Panc1 (cell line): ENCODE data around the gene NUDT19. TPM values are rescaled to one million over a fixed set of nuclear protein-coding genes. Genes with fewer than 3 reads are reported as not detected.

Experiments
- ATAC-seq: fragments of 200-7000 bp; cut with Tn5 transposase; 2 replicates; pipeline ENCODE4 v1.9.1; 2020; ENCODE audit warnings: mild to moderate bottlenecking, moderate library complexity
- BruUV-seq: library from RNA; stranded (reverse); fragments of 400-500 nt; replicated peaks from 2 replicates; lab custom pipeline; 2021; lab: Mats Ljungman, UMichigan
- CTCF ChIA-PET: fragments of 300-600 bp; sonication (Branson Sonifier 250); formaldehyde crosslinking; loops from one replicate; lab custom pipeline; 2022; ENCODE audit warnings: antibody characterized with exemption; lab: Charles Lee
- POLR2A ChIA-PET: fragments of 300-600 bp; sonication (Branson Sonifier 250); formaldehyde crosslinking; loops from one replicate; lab custom pipeline; 2022; ENCODE audit warnings: antibody characterized with exemption; lab: Charles Lee
- DNase-seq: peaks from one replicate; pipeline ENCODE4 v3.0.0-alpha.2; 2010; ENCODE audit warnings: low read depth, low spot score
- H3K27ac ChIP-seq: 2 replicates; pipeline ENCODE4 v1.5.1; 2011; ENCODE audit warnings: mild to moderate bottlenecking, low read length, inconsistent platforms
- H3K27me3 ChIP-seq: fragments of 200-500 bp; sonication (Bioruptor generic); 2 replicates; pipeline ENCODE4 v1.6.0; 2014; ENCODE audit warnings: low read length, inconsistent platforms; ENCODE audit not compliant: control insufficient read depth, insufficient read depth
- H3K36me3 ChIP-seq: fragments of 200-500 bp; sonication (Bioruptor generic); 2 replicates; pipeline ENCODE4 v1.5.1; 2014; ENCODE audit warnings: inconsistent platforms, mild to moderate bottlenecking, low read length, moderate library complexity; ENCODE audit not compliant: control insufficient read depth, insufficient read depth
- H3K4me1 ChIP-seq: 2 replicates; pipeline ENCODE4 v1.5.1; 2011; ENCODE audit warnings: inconsistent platforms, mild to moderate bottlenecking, low read length, moderate library complexity; ENCODE audit not compliant: control insufficient read depth, insufficient read depth
- H3K4me3 ChIP-seq, 2 experiments: 2 replicates each; pipeline ENCODE4 v1.5.1; 2011 to 2012; ENCODE audit warnings: low read depth in 2 of 2, low read length in 2 of 2, mild to moderate bottlenecking in 2 of 2, inconsistent platforms in 1 of 2, moderate library complexity in 1 of 2
- H3K9me3 ChIP-seq: fragments of 200-500 bp; sonication (Bioruptor generic); 2 replicates; pipeline ENCODE4 v1.5.1; 2014; ENCODE audit warnings: low read depth, mild to moderate bottlenecking, inconsistent platforms, low read length, moderate library complexity; ENCODE audit not compliant: control insufficient read depth, insufficient read depth
- CTCF ChIP-seq: fragments of 450-650 bp; IDR thresholded peaks from 2 replicates; pipeline ENCODE4 v1.5.1; 2017; ENCODE audit warnings: mild to moderate bottlenecking
- POLR2AphosphoS5 ChIP-seq: IDR thresholded peaks from 2 replicates; pipeline ENCODE4 v1.6.1; 2012; ENCODE audit warnings: mild to moderate bottlenecking, low read depth, low read length, moderate library complexity
- SIN3A ChIP-seq: IDR thresholded peaks from 2 replicates; pipeline ENCODE4 v1.6.1; 2012; ENCODE audit warnings: low read depth, mild to moderate bottlenecking, low read length, moderate library complexity, borderline replicate concordance; ENCODE audit not compliant: insufficient read depth
- TCF7L2 ChIP-seq: IDR thresholded peaks from 2 replicates; pipeline ENCODE4 v1.6.1; 2011; ENCODE audit warnings: mild to moderate bottlenecking, low read depth, low read length, inconsistent platforms
- in situ Hi-C: cut with HindIII; loops from 2 replicates; pipeline ENCODE4 v1.10.0; 2016; ENCODE audit warnings: low sequenced_read_pairs, low pct_unique_long_range_greater_than_20kb
- intact Hi-C: fragments of 100-400 bp; cut with micrococcal nuclease; formaldehyde crosslinking; loops from one replicate; pipeline ENCODE4 v1.10.0; 2022; ENCODE audit not compliant: unreplicated experiment
- total RNA-seq: library from RNA; stranded (reverse); gene quantifications from one replicate; pipeline ENCODE4 v1.2.1, GENCODE V29; 2021; ENCODE audit not compliant: unreplicated experiment
- TF ChIP-seq, protein P1 (sequence below), 2 experiments: IDR thresholded peaks; 2 replicates each; pipeline ENCODE4 v1.6.1; 2011 to 2012; ENCODE audit warnings: low read depth in 2 of 2, control low read depth in 1 of 2, low read length in 1 of 2, mild to moderate bottlenecking in 1 of 2, moderate library complexity in 1 of 2; ENCODE audit not compliant: insufficient read depth in 1 of 2

The NUDT19 gene
- total RNA-seq, 1 experiment from 2014 or later, result 41.4 TPM

GRCh38 chr19:32691952-32692726, 518 bp downstream of the NUDT19 start:
- peak overlapping the region; percentile 78 to 83 for H3K4me3 ChIP-seq
- H3K36me3 ChIP-seq, result no peaks in the 10 kb centered on the region; the same call in none of the 2 replicates
- ChIA-PET CTCF (no interaction called here), POLR2A (no interaction called here)
- peak overlapping the region; percentile 96 for H3K27ac ChIP-seq
- ATAC-seq (peak; percentile 78), DNase-seq (no peak)
- peaks cover 13% of the 10 kb centered on the region for H3K4me1 ChIP-seq
- intact Hi-C loops, result no loop called here
- no peaks in the 10 kb centered on the region for H3K27me3 ChIP-seq
- in situ Hi-C loops, result no loop called here
- TF ChIP-seq CTCF (no peak), SIN3A (0 out of 2 replicates have a peak, but pooled peaks have one; percentile 55)
- no peaks in the 10 kb centered on the region for H3K9me3 ChIP-seq
- BruUV-seq, result no TSS peak

- H3K4me1 ChIP-seq, result peaks cover 13% of the 10 kb centered on the region
- peak overlapping the region; percentile 78 to 83 for H3K4me3 ChIP-seq
- POLR2A ChIA-PET, result interaction anchor here (0.6 to 0.7 kb wide), 2 partner anchors 13 to 253 kb away, joined by 8 to 10 read pairs; no protein-coding TSS in a partner anchor
- ATAC-seq (peak; percentile 6), DNase-seq (no peak)
- BruUV-seq, result no TSS peak
- H3K36me3 ChIP-seq, result no peaks in the 10 kb centered on the region; the same call in none of the 2 replicates
- H3K27ac ChIP-seq, result peak overlapping the region; percentile 96
- TF ChIP-seq POLR2AphosphoS5, result no peak
- no peak for TF ChIP-seq CTCF
- TF ChIP-seq, protein P1, sequence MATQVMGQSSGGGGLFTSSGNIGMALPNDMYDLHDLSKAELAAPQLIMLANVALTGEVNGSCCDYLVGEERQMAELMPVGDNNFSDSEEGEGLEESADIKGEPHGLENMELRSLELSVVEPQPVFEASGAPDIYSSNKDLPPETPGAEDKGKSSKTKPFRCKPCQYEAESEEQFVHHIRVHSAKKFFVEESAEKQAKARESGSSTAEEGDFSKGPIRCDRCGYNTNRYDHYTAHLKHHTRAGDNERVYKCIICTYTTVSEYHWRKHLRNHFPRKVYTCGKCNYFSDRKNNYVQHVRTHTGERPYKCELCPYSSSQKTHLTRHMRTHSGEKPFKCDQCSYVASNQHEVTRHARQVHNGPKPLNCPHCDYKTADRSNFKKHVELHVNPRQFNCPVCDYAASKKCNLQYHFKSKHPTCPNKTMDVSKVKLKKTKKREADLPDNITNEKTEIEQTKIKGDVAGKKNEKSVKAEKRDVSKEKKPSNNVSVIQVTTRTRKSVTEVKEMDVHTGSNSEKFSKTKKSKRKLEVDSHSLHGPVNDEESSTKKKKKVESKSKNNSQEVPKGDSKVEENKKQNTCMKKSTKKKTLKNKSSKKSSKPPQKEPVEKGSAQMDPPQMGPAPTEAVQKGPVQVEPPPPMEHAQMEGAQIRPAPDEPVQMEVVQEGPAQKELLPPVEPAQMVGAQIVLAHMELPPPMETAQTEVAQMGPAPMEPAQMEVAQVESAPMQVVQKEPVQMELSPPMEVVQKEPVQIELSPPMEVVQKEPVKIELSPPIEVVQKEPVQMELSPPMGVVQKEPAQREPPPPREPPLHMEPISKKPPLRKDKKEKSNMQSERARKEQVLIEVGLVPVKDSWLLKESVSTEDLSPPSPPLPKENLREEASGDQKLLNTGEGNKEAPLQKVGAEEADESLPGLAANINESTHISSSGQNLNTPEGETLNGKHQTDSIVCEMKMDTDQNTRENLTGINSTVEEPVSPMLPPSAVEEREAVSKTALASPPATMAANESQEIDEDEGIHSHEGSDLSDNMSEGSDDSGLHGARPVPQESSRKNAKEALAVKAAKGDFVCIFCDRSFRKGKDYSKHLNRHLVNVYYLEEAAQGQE (IDR thresholded peaks at IDR 0.05; ENCODE audit: insufficient read depth in 1 of 2, low read depth in 2 of 2, low read length in 1 of 2), result no peak
- TF ChIP-seq SIN3A, result no peak
- no peak for TF ChIP-seq TCF7L2
- CTCF ChIA-PET, result no interaction called here
- no peaks in the 10 kb centered on the region for H3K27me3 ChIP-seq
- H3K9me3 ChIP-seq, result no peaks in the 10 kb centered on the region
- intact Hi-C loops (no loop called here), in situ Hi-C loops (no loop called here)
Observed at GRCh38 chr19:32692727-32693061, 1.1 kb downstream of the NUDT19 start.
